WERI-Rb-1 (cell line): Measurements from ENCODE around the gene MYCN.

ENCODE experiments used
- DNase-seq: peaks from one replicate; pipeline ENCODE4 v3.0.0-alpha.2; 2020
- H3K27ac ChIP-seq: fragments of 250-450 bp; sonication (Bioruptor Pico); 2 replicates; pipeline ENCODE4 v1.5.1; 2020; ENCODE audit warnings: mild to moderate bottlenecking, moderate library complexity
- H3K27me3 ChIP-seq: fragments of 250-450 bp; sonication (Bioruptor Pico); 2 replicates; pipeline ENCODE4 v1.5.1; 2021; ENCODE audit warnings: mild to moderate bottlenecking, low read depth, moderate library complexity; ENCODE audit not compliant: insufficient read depth, severe bottlenecking
- H3K36me3 ChIP-seq: fragments of 250-450 bp; sonication (Bioruptor Pico); 2 replicates; pipeline ENCODE4 v1.5.1; 2020; ENCODE audit warnings: mild to moderate bottlenecking, moderate library complexity
- H3K4me3 ChIP-seq: 2 replicates; pipeline ENCODE4 v1.5.1; 2011; ENCODE audit warnings: low read depth, mild to moderate bottlenecking, control low read depth, low read length
- H3K9me3 ChIP-seq: fragments of 250-450 bp; sonication (Bioruptor Pico); 2 replicates; pipeline ENCODE4 v1.5.1; 2021; ENCODE audit warnings: mild to moderate bottlenecking, moderate library complexity; ENCODE audit not compliant: severe bottlenecking
- CTCF ChIP-seq: IDR thresholded peaks from 2 replicates; pipeline ENCODE4 v1.5.1; 2011; ENCODE audit warnings: low read depth, mild to moderate bottlenecking, control low read depth, inconsistent platforms, low read length

Gene MYCN

GRCh38 chr2:15894481-15895144 is 45.7 kb upstream of the MYCN start:
- DNase-seq: no peak
- Histone ChIP-seq H3K4me3 (no peak overlapping the region), H3K27me3 (no peaks in the 10 kb centered on the region), H3K27ac (no peak overlapping the region), H3K36me3 (no peaks in the 10 kb centered on the region), H3K9me3 (peaks cover 6% of the 10 kb centered on the region)
- no peak for TF ChIP-seq CTCF

- DNase-seq: no peak
These were observed 44.5 kb upstream of the MYCN start for GRCh38 chr2:15895615-15896469.

GRCh38 chr2:15896859-15897258 is 43.5 kb upstream of the MYCN start:
- Histone ChIP-seq H3K9me3 (peaks cover 6% of the 10 kb centered on the region), H3K27ac (no peak overlapping the region), H3K36me3 (no peaks in the 10 kb centered on the region), H3K27me3 (no peaks in the 10 kb centered on the region), H3K4me3 (no peak overlapping the region)
- TF ChIP-seq CTCF: no peak
- DNase-seq: no peak

More at GRCh38 chr2:15895615-15896469, 44.5 kb upstream of the MYCN start:
- H3K27ac ChIP-seq: no peak overlapping the region
- no peak for TF ChIP-seq CTCF
- no peaks in the 10 kb centered on the region for H3K36me3 ChIP-seq
- no peaks in the 10 kb centered on the region for H3K27me3 ChIP-seq
- no peak overlapping the region for H3K4me3 ChIP-seq
- peaks cover 6% of the 10 kb centered on the region for H3K9me3 ChIP-seq

- Histone ChIP-seq H3K36me3 (no peaks in the 10 kb centered on the region), H3K27ac (no peak overlapping the region), H3K4me3 (no peak overlapping the region), H3K27me3 (no peaks in the 10 kb centered on the region), H3K9me3 (peaks cover 6% of the 10 kb centered on the region)
- DNase-seq: no peak
- no peak for TF ChIP-seq CTCF
These were observed 42.8 kb upstream of the MYCN start for GRCh38 chr2:15897431-15898098.

GRCh38 chr2:15899327-15899612 is 41.1 kb upstream of the MYCN start:
- Histone ChIP-seq H3K27ac (no peak overlapping the region), H3K36me3 (no peaks in the 10 kb centered on the region), H3K27me3 (no peaks in the 10 kb centered on the region), H3K4me3 (no peak overlapping the region), H3K9me3 (peaks cover 6% of the 10 kb centered on the region)
- no peak for DNase-seq
- no peak for TF ChIP-seq CTCF
